Measurements from ENCODE around the gene ANKRD12. TPM values are rescaled to one million over a fixed set of nuclear protein-coding genes. Genes with fewer than 3 reads are reported as not detected.

Gene ANKRD12
- total RNA-seq, 6 experiments from 2014 or later, result 12.3 to 38.7 (median 21.4) TPM

DNA sequence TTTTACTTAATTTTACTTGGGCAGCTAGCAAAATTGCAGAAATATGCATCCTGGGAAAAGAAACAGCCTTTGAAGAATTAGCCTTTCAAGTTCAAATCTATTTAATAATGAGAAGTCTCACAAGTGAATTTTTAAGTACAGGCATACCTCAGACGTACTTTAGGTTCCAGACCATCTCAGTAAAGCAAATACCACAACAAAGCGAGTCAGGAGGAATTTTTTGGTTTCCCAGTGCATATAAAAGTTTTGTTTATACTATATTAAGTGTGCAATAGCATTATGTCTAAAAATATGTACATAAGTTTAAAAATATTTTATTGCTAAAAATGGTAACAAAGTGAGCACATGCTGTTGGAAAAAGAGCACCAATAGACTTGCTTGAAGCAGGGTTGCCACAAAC lies 147.2 kb downstream of the ANKRD12 start:
- Histone ChIP-seq H3K27ac (no peak overlapping the region), H3K36me3 (peaks cover 0 to 11% (median 4%) of the 10 kb centered on the region in 4 donors), H3K4me1 (no peaks in the 10 kb centered on the region), H3K9me3 (no peaks in the 10 kb centered on the region), H3K27me3 (no peaks in the 10 kb centered on the region), H3K4me3 (no peak overlapping the region)
- ATAC-seq (no peak), DNase-seq (no peak)
- intact Hi-C loops (cut with DNase I), result no loop called here
- no peak for TF ChIP-seq POLR2A (IDR thresholded peaks at IDR 0.05)
- TF ChIP-seq, protein P1, sequence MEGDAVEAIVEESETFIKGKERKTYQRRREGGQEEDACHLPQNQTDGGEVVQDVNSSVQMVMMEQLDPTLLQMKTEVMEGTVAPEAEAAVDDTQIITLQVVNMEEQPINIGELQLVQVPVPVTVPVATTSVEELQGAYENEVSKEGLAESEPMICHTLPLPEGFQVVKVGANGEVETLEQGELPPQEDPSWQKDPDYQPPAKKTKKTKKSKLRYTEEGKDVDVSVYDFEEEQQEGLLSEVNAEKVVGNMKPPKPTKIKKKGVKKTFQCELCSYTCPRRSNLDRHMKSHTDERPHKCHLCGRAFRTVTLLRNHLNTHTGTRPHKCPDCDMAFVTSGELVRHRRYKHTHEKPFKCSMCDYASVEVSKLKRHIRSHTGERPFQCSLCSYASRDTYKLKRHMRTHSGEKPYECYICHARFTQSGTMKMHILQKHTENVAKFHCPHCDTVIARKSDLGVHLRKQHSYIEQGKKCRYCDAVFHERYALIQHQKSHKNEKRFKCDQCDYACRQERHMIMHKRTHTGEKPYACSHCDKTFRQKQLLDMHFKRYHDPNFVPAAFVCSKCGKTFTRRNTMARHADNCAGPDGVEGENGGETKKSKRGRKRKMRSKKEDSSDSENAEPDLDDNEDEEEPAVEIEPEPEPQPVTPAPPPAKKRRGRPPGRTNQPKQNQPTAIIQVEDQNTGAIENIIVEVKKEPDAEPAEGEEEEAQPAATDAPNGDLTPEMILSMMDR (IDR thresholded peaks at IDR 0.05), result no peak
- 79% methylated on average over 2 of the region's 2 CpGs for WGBS (ENCODE audit: insufficient coverage, low coverage, low lambda C conversion rate, missing lambda C conversion rate)

DNA sequence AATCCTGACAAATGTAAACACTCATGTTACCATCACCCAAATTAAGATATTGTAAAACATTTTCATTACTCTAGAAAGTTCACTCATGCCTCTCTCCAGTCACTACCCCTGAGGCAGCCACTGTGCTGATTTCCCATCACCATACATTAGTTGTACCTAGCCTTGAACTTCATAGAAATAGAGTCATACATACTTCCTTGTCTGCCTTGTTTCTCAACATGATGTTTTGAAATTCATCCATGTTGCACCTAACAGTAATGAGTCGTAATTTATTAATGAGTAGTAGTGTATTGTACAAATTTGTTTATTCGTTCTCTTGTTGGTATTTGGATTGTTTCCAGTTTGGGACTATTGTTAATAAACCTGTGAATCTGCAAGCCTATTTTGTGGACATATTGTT lies 149.0 kb downstream of the ANKRD12 start:
- H3K4me3 ChIP-seq, result no peak overlapping the region
- no peaks in the 10 kb centered on the region for H3K27me3 ChIP-seq
- DNase-seq (no peak), ATAC-seq (no peak)
- H3K27ac ChIP-seq, result no peak overlapping the region
- H3K36me3 ChIP-seq, result peaks cover 0 to 4% (median 0%) of the 10 kb centered on the region in 4 donors
- no peaks in the 10 kb centered on the region for H3K9me3 ChIP-seq
- intact Hi-C loops (cut with DNase I), result no loop called here
- H3K4me1 ChIP-seq, result no peaks in the 10 kb centered on the region
- TF ChIP-seq POLR2A (IDR thresholded peaks at IDR 0.05), result no peak
- TF ChIP-seq, protein P1 (IDR thresholded peaks at IDR 0.05), result no peak
- WGBS (ENCODE audit: insufficient coverage, low coverage, low lambda C conversion rate, missing lambda C conversion rate), result 90% methylated on average over 2 of the region's 2 CpGs

GRCh38 chr18:9287036-9287435 lies 150.5 kb downstream of the ANKRD12 start:
- intact Hi-C loops (cut with DNase I), result no loop called here
- H3K9me3 ChIP-seq, result no peaks in the 10 kb centered on the region
- TF ChIP-seq POLR2A (IDR thresholded peaks at IDR 0.05), result no peak
- TF ChIP-seq, protein P1 (IDR thresholded peaks at IDR 0.05), result no peak

DNA sequence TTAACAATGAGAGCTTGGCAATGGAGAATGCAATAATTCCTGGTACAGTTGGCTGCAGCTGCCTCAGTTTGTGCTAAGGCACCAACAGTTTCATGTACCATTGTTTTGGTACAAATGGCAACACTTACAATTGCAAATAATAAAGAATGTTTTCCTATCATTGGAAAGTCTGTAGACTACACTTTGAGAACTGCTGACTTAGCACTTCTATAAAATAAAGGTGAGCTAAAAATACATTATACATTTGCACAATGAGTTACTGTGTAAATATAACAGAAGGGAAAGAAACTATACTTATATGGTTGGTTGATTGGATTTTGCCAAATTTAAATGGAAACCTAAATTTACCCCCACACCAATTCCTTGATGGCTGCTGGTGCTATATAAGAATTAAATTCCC lies 153.1 kb downstream of the ANKRD12 start:
- H3K36me3 ChIP-seq, result no peaks in the 10 kb centered on the region
- intact Hi-C loops (cut with DNase I), result no loop called here
- H3K27me3 ChIP-seq, result no peaks in the 10 kb centered on the region
- ATAC-seq (no peak), DNase-seq (no peak)
- H3K9me3 ChIP-seq, result no peaks in the 10 kb centered on the region
- TF ChIP-seq, protein P1 (IDR thresholded peaks at IDR 0.05), result no peak
- TF ChIP-seq POLR2A (IDR thresholded peaks at IDR 0.05), result no peak
- no peak overlapping the region for H3K27ac ChIP-seq
- no peaks in the 10 kb centered on the region for H3K4me1 ChIP-seq
- H3K4me3 ChIP-seq, result no peak overlapping the region

More at GRCh38 chr18:9287036-9287435, 150.5 kb downstream of the ANKRD12 start:
- Histone ChIP-seq H3K4me3 (no peak overlapping the region), H3K27me3 (no peaks in the 10 kb centered on the region), H3K27ac (no peak overlapping the region), H3K4me1 (no peaks in the 10 kb centered on the region), H3K36me3 (no peaks in the 10 kb centered on the region)
- WGBS (ENCODE audit: insufficient coverage, low coverage, low lambda C conversion rate, missing lambda C conversion rate), result 70% methylated on average over 7 of the region's 7 CpGs
- ATAC-seq (no peak), DNase-seq (no peak)

- DNase-seq (no peak), ATAC-seq (no peak)
- Histone ChIP-seq H3K4me1 (no peaks in the 10 kb centered on the region), H3K27ac (no peak overlapping the region), H3K36me3 (no peaks in the 10 kb centered on the region), H3K27me3 (no peaks in the 10 kb centered on the region), H3K9me3 (no peaks in the 10 kb centered on the region), H3K4me3 (no peak overlapping the region)
- TF ChIP-seq, protein P1 (IDR thresholded peaks at IDR 0.05), result no peak
- TF ChIP-seq POLR2A (IDR thresholded peaks at IDR 0.05), result no peak
- intact Hi-C loops (cut with DNase I), result no loop called here
Observed at GRCh38 chr18:9290156-9290555, 153.6 kb downstream of the ANKRD12 start.
